Neural cell (in vitro differentiated cells): ENCODE measurements around the gene DNER. TPM values are rescaled to one million over a fixed set of nuclear protein-coding genes. Genes with fewer than 3 reads are reported as not detected.

Experiments
- H2AFZ ChIP-seq: fragments of 200-600, 300-800 bp; sonication (generic), shearing (Covaris generic); 2 replicates; pipeline ENCODE4 v1.6.0; 2014; ENCODE audit warnings: low read depth, mild to moderate bottlenecking, antibody characterized with exemption, low read length, moderate library complexity
- H3F3A ChIP-seq: fragments of 200-600 bp; shearing (Covaris generic); 2 replicates; pipeline ENCODE4 v1.6.1; 2016; ENCODE audit warnings: mild to moderate bottlenecking, moderate library complexity, mixed read lengths, antibody characterized with exemption, low read length; ENCODE audit not compliant: insufficient read depth, poor library complexity, severe bottlenecking
- H3K27ac ChIP-seq: fragments of 200-600, 300-800 bp; sonication (generic), shearing (Covaris generic); 2 replicates; pipeline ENCODE4 v1.5.1; 2014; ENCODE audit warnings: mild to moderate bottlenecking, low read length, moderate library complexity
- H3K27me3 ChIP-seq: fragments of 300-800, 200-600 bp; sonication (generic), shearing (Covaris generic); 2 replicates; pipeline ENCODE4 v1.6.0; 2014; ENCODE audit warnings: mild to moderate bottlenecking, low read depth, low read length, moderate library complexity; ENCODE audit not compliant: insufficient read depth
- H3K36me3 ChIP-seq: fragments of 300-800, 200-600 bp; sonication (generic), shearing (Covaris generic); 2 replicates; pipeline ENCODE4 v1.5.1; 2014; ENCODE audit warnings: mild to moderate bottlenecking, antibody characterized with exemption, low read length, moderate library complexity; ENCODE audit not compliant: insufficient read depth
- H3K4me2 ChIP-seq: fragments of 300-800, 200-600 bp; sonication (generic), shearing (Covaris generic); 2 replicates; pipeline ENCODE4 v1.6.0; 2014; ENCODE audit warnings: mild to moderate bottlenecking, low read length
- H3K4me3 ChIP-seq: fragments of 300-800, 200-600 bp; sonication (generic), shearing (Covaris generic); 2 replicates; pipeline ENCODE4 v1.5.1; 2014; ENCODE audit warnings: mild to moderate bottlenecking, low read length, moderate library complexity
- H3K79me2 ChIP-seq: fragments of 200-600 bp; shearing (Covaris generic); replicated peaks from 2 replicates; pipeline ENCODE4 v1.6.0; 2014; ENCODE audit warnings: mild to moderate bottlenecking, low read length, moderate library complexity; ENCODE audit not compliant: insufficient read depth
- H3K9ac ChIP-seq: fragments of 300-800, 200-600 bp; sonication (generic), shearing (Covaris generic); 2 replicates; pipeline ENCODE4 v1.6.1; 2016; ENCODE audit warnings: mild to moderate bottlenecking, low read length, mixed read lengths
- H3K9me2 ChIP-seq: fragments of 200-600 bp; shearing (Covaris generic); 2 replicates; pipeline ENCODE4 v1.6.1; 2016; ENCODE audit warnings: mild to moderate bottlenecking, low read length, mixed read lengths; ENCODE audit not compliant: insufficient read depth
- H3K9me3 ChIP-seq: fragments of 200-600, 300-800 bp; sonication (generic), shearing (Covaris generic); 2 replicates; pipeline ENCODE4 v1.6.1; 2016; ENCODE audit warnings: mild to moderate bottlenecking, mixed run types, low read length, moderate library complexity, mixed read lengths
- H4K20me1 ChIP-seq: fragments of 200-600 bp; shearing (Covaris generic); 2 replicates; pipeline ENCODE4 v1.6.1; 2016; ENCODE audit warnings: mild to moderate bottlenecking, mixed run types; ENCODE audit not compliant: insufficient read depth
- CTCF ChIP-seq: fragments of 450-650 bp; IDR thresholded peaks from 2 replicates; pipeline ENCODE4 v1.5.1; 2014; ENCODE audit warnings: antibody characterized with exemption, mild to moderate bottlenecking, moderate library complexity; ENCODE audit not compliant: poor library complexity, severe bottlenecking
- EP300 ChIP-seq: fragments of 450-650 bp; conservative IDR thresholded peaks from 2 replicates; pipeline ENCODE4 v1.6.1; 2014; ENCODE audit warnings: antibody characterized with exemption, mild to moderate bottlenecking, moderate library complexity; ENCODE audit not compliant: poor library complexity, severe bottlenecking
- EZH2 ChIP-seq: fragments of 200-600, 300-800 bp; shearing (Covaris generic), sonication (generic); IDR thresholded peaks from 2 replicates; pipeline ENCODE4 v1.6.1; 2014; ENCODE audit warnings: antibody characterized with exemption, low read length, borderline replicate concordance, mild to moderate bottlenecking; ENCODE audit not compliant: insufficient read depth, poor library complexity, severe bottlenecking
- MXI1 ChIP-seq: fragments of 450-650 bp; conservative IDR thresholded peaks from 2 replicates; pipeline ENCODE4 v1.6.1; 2014; ENCODE audit warnings: antibody characterized with exemption, mild to moderate bottlenecking; ENCODE audit not compliant: poor library complexity, severe bottlenecking
- POLR2AphosphoS5 ChIP-seq: IDR thresholded peaks from 2 replicates; pipeline ENCODE4 v1.6.1; 2012
- RAD21 ChIP-seq: fragments of 450-650 bp; conservative IDR thresholded peaks from 2 replicates; pipeline ENCODE4 v1.6.1; 2014; ENCODE audit warnings: antibody characterized with exemption, mild to moderate bottlenecking, moderate library complexity
- REST ChIP-seq: IDR thresholded peaks from 2 replicates; pipeline ENCODE4 v1.6.1; 2012; ENCODE audit warnings: borderline replicate concordance
- SMC3 ChIP-seq: fragments of 450-650 bp; conservative IDR thresholded peaks from 2 replicates; pipeline ENCODE4 v1.6.1; 2014; ENCODE audit warnings: antibody characterized with exemption, mild to moderate bottlenecking, moderate library complexity; ENCODE audit not compliant: poor library complexity
- TAF1 ChIP-seq: IDR thresholded peaks from 2 replicates; pipeline ENCODE4 v1.6.1; 2012; ENCODE audit warnings: low read depth
- polyA plus RNA-seq: library from polyadenylated mRNA; depleted of rRNA; stranded (reverse); fragments of >200 nt; gene quantifications from 2 replicates; pipeline ENCODE4 v1.2.3, GENCODE V29; 2014

Gene DNER
- polyA plus RNA-seq, 1 donor from 2014 or later = 310 TPM

GRCh38 chr2:229519655-229520430, 194.5 kb downstream of the DNER start:
- TF ChIP-seq REST (no peak), EZH2 (no peak), EP300 (no peak), MXI1 (no peak), SMC3 (no peak), RAD21 (no peak), TAF1 (no peak), POLR2AphosphoS5 (no peak), CTCF (no peak)
- H3K4me2 ChIP-seq = no peak overlapping the region

GRCh38 chr2:229514273-229514895, 200.0 kb downstream of the DNER start:
- Histone ChIP-seq H3K9me2 (no peaks in the 10 kb centered on the region), H3K36me3 (peaks cover 5% of the 10 kb centered on the region), H3K27me3 (no peaks in the 10 kb centered on the region), H3K4me3 (no peak overlapping the region), H3K9me3 (no peaks in the 10 kb centered on the region), H3K9ac (no peak overlapping the region), H2AFZ (no peak overlapping the region), H3K4me2 (no peak overlapping the region), H3K79me2 (no peaks in the 10 kb centered on the region), H3F3A (no peaks in the 10 kb centered on the region), H4K20me1 (no peaks in the 10 kb centered on the region), H3K27ac (peak overlapping the region; percentile 5)
- no peak for TF ChIP-seq EP300
- no peak for TF ChIP-seq POLR2AphosphoS5
- TF ChIP-seq RAD21 = no peak
- no peak for TF ChIP-seq REST
- no peak for TF ChIP-seq EZH2
- no peak for TF ChIP-seq CTCF
- no peak for TF ChIP-seq TAF1
- TF ChIP-seq SMC3 = no peak
- TF ChIP-seq MXI1 = no peak

More at GRCh38 chr2:229519655-229520430, 194.5 kb downstream of the DNER start:
- Histone ChIP-seq H3K27ac (no peak overlapping the region), H3K79me2 (no peaks in the 10 kb centered on the region), H3K27me3 (no peaks in the 10 kb centered on the region), H3K9me2 (no peaks in the 10 kb centered on the region), H4K20me1 (no peaks in the 10 kb centered on the region), H3K9ac (no peak overlapping the region), H3K36me3 (no peaks in the 10 kb centered on the region), H3K4me3 (no peak overlapping the region), H3K9me3 (no peaks in the 10 kb centered on the region), H3F3A (no peaks in the 10 kb centered on the region), H2AFZ (no peak overlapping the region)
